ENCODE data around the gene SLC9A5. TPM values are rescaled to one million over a fixed set of nuclear protein-coding genes. Genes with fewer than 3 reads are reported as not detected.

Gene SLC9A5
- total RNA-seq, 1 donor from 2014 or later = 4.4 TPM

DNA sequence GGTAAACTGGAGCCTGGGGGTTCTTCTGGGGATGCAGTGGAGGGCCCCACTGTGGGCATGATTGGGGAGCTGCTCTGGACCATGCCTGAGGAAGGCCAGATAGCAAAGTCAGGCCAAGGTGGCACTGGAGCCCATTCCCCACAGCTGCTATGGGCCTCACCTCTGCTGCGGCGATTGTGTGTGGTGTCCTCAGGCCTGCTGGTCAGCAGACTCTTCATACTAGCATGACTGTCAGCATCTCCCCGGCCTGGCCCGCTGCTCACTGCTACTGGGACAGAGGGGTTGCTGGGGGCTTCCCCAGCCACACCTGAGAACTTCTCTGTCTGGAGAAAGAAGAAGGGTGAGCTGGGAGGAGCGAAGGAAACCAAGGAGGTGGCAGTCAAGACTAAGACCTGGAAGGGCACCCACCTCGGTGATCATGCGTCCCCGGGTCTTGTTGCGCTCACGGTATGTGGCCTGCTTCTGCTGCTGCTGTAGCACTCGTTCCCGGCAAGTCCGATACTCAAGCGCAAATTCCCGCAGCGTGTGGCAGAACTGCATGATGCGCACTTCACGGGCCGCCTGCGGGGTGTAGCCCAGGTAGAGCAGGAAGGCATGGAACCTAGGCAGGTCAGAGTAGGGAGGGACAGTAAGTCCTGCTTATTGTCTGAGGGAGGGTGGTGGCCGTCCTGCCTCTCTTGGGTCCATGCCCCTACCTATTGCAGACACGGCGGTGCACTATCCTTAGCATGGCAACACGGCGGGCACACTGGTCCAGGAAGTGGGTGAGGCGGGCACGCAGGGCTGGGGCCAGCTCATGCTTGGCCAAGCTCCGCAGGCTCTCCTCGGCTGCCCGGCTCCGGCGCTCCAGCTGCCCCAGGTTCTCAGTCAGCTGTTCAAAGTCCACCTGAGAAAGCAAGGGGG is 18.6 kb upstream of the SLC9A5 start:
- Mint-ChIP-seq H3K36me3 (ENCODE audit: low read depth) (peaks cover 5% of the 10 kb centered on the region), H3K27me3 (ENCODE audit: low read depth) (no peaks in the 10 kb centered on the region), H3K4me3 (peak overlapping the region; percentile 98), H3K4me1 (peaks cover 25% of the 10 kb centered on the region), H3K9me3 (no peaks in the 10 kb centered on the region), H3K27ac (ENCODE audit: unreplicated experiment) (no peak overlapping the region)
- TF ChIP-seq, protein P1, sequence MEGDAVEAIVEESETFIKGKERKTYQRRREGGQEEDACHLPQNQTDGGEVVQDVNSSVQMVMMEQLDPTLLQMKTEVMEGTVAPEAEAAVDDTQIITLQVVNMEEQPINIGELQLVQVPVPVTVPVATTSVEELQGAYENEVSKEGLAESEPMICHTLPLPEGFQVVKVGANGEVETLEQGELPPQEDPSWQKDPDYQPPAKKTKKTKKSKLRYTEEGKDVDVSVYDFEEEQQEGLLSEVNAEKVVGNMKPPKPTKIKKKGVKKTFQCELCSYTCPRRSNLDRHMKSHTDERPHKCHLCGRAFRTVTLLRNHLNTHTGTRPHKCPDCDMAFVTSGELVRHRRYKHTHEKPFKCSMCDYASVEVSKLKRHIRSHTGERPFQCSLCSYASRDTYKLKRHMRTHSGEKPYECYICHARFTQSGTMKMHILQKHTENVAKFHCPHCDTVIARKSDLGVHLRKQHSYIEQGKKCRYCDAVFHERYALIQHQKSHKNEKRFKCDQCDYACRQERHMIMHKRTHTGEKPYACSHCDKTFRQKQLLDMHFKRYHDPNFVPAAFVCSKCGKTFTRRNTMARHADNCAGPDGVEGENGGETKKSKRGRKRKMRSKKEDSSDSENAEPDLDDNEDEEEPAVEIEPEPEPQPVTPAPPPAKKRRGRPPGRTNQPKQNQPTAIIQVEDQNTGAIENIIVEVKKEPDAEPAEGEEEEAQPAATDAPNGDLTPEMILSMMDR (conservative IDR thresholded peaks at IDR 0.05) = no peak
- no peak for DNase-seq (ENCODE audit: low read depth, low spot score)

DNA sequence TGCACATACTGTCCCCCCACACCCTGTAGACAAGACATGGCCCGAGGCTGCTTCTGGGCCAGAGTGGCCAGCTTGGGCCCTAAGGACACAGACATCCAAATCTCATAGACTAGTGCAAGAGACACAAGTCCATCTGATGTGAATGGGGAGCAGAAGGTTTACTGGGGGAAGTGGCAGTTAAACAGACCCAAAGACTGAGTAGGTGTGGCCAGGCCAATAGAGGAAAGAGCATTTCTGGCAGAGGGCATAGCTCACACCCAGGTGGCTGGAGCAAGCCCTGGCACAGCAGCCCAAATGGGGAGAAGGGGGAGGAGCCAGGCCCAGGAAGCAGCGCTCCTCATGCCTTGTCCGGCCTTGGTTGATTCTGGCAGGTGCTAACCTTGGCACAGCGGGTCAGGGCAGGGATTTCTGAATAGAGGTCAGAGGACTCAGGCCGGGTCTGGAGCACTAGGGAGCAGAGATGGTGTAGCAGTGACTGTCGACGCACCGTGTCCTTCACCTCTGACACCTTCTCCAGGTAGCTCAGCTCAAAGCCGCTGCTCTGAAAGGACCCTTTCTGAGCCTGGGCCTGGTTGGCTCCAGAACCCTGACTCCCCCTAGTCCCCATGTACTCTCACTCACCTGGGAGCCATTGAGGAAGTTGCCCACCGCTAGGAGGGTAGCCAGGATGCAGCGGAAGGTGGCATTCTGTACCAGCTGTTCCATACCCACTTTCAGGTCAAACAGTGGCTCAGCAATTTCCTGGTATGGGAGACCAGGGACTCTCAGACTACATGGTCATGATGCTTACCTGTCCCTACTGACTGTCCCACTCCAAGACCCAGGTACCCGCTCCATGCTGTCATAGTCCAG is 17.7 kb upstream of the SLC9A5 start:
- peaks cover 19% of the 10 kb centered on the region for H3K4me1 Mint-ChIP-seq
- no peaks in the 10 kb centered on the region for H3K27me3 Mint-ChIP-seq (ENCODE audit: low read depth)
- DNase-seq (ENCODE audit: low read depth, low spot score) = no peak
- no peaks in the 10 kb centered on the region for H3K9me3 Mint-ChIP-seq
- TF ChIP-seq, protein P1 (conservative IDR thresholded peaks at IDR 0.05) = no peak
- no peak overlapping the region for H3K4me3 Mint-ChIP-seq
- H3K36me3 Mint-ChIP-seq (ENCODE audit: low read depth) = peaks cover 7% of the 10 kb centered on the region
- no peak overlapping the region for H3K27ac Mint-ChIP-seq (ENCODE audit: unreplicated experiment)

DNA sequence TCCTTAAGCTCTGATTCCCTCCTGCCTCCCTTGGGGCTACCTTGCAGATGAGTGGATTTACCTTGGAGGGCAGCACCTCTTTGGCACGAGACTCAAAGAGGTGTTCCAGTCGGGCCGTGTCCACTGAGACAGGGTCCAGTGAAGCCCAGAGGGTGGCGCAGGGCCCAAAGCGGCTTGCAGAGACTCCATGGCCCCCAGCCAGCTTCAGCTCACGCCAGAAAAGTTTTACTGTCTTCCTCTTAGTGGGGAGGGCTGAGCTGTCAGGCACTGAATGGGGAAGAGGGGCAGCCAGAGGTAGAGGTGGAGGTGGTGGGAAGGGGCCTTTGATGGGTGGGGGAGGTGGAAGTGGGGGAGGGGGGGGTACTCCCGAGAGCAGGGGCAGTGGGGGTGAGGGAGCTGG is 15.2 kb upstream of the SLC9A5 start:
- no peaks in the 10 kb centered on the region for H3K27me3 Mint-ChIP-seq (ENCODE audit: low read depth)

DNA sequence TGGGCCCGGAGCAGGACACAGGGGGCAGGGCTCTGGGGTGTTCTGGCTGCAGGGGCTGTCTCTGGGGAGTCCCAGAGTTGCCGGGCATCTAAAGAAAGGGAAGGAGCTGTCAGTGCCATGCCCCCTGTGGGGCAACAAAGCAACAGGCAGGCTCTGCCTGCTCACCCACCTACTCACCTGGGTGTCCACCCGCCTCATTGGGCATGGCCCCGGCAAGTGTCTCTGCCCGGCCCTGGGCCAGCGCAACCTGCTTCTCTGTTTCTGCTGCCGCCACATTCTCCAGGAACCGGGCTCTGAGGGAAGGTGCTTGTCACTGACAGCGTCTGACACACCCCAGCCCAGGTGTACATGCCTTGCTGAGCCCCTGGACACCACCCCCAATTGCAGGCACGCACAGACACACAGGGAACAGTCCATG is 14.6 kb upstream of the SLC9A5 start:
- H3K27ac Mint-ChIP-seq (ENCODE audit: unreplicated experiment) = no peak overlapping the region

More for the DNA sequence above, 15.2 kb upstream of the SLC9A5 start:
- H3K9me3 Mint-ChIP-seq = no peaks in the 10 kb centered on the region
- peaks cover 14% of the 10 kb centered on the region for H3K36me3 Mint-ChIP-seq (ENCODE audit: low read depth)
- no peak for DNase-seq (ENCODE audit: low read depth, low spot score)
- no peak overlapping the region for H3K27ac Mint-ChIP-seq (ENCODE audit: unreplicated experiment)
- peaks cover 9% of the 10 kb centered on the region for H3K4me1 Mint-ChIP-seq
- TF ChIP-seq, protein P1 (conservative IDR thresholded peaks at IDR 0.05) = no peak
- no peak overlapping the region for H3K4me3 Mint-ChIP-seq

More for the DNA sequence above, 14.6 kb upstream of the SLC9A5 start:
- no peaks in the 10 kb centered on the region for H3K9me3 Mint-ChIP-seq
- H3K4me3 Mint-ChIP-seq = no peak overlapping the region
- TF ChIP-seq, protein P1 (conservative IDR thresholded peaks at IDR 0.05) = no peak
- H3K4me1 Mint-ChIP-seq = peaks cover 9% of the 10 kb centered on the region
- peaks cover 14% of the 10 kb centered on the region for H3K36me3 Mint-ChIP-seq (ENCODE audit: low read depth)
- no peaks in the 10 kb centered on the region for H3K27me3 Mint-ChIP-seq (ENCODE audit: low read depth)
- DNase-seq (ENCODE audit: low read depth, low spot score) = no peak
